CD14-positive monocyte (primary cell): ENCODE results near the gene CTNNAL1. TPM values are rescaled to one million over a fixed set of nuclear protein-coding genes. Genes with fewer than 3 reads are reported as not detected.

Experiments
- DNase-seq, 3 donors: peaks; one replicate each; pipeline ENCODE4 v3.0.0-alpha.2; 2011 to 2022
- H2AFZ ChIP-seq: 2 replicates; pipeline ENCODE4 v1.6.0; 2012; ENCODE audit warnings: mild to moderate bottlenecking, low read depth, low read length, inconsistent platforms; ENCODE audit not compliant: insufficient read depth, poor library complexity, severe bottlenecking
- H3K27ac ChIP-seq, 2 donors: 1 replicate in 1 of 2; 2 replicates in 1 of 2; pipeline ENCODE4 v1.5.1; 2012 to 2013; ENCODE audit warnings: low read length in 2 of 2, control low read depth in 1 of 2, inconsistent platforms in 1 of 2, low read depth in 1 of 2, mild to moderate bottlenecking in 1 of 2
- H3K27me3 ChIP-seq, 2 donors: one replicate each; pipeline versions ENCODE4 v1.6.0 to v1.6.1; 2011 to 2013; ENCODE audit warnings: low read length in 2 of 2; ENCODE audit not compliant: control insufficient read depth in 2 of 2, insufficient read depth in 2 of 2
- H3K36me3 ChIP-seq, 2 donors: replicated peaks in 1 of 2; 1 replicate in 1 of 2; 2 replicates in 1 of 2; pipeline versions ENCODE4 v1.5.1 to v1.6.1; 2012 to 2013; ENCODE audit warnings: low read length in 2 of 2, control low read depth in 1 of 2, inconsistent platforms in 1 of 2, mild to moderate bottlenecking in 1 of 2; ENCODE audit not compliant: insufficient read depth in 2 of 2, control insufficient read depth in 1 of 2
- H3K4me1 ChIP-seq, 2 donors: 1 replicate in 1 of 2; 2 replicates in 1 of 2; pipeline versions ENCODE4 v1.5.1 to v1.6.1; 2012 to 2013; ENCODE audit warnings: low read length in 2 of 2, control low read depth in 1 of 2, inconsistent platforms in 1 of 2, mild to moderate bottlenecking in 1 of 2, moderate library complexity in 1 of 2; ENCODE audit not compliant: insufficient read depth in 2 of 2, control insufficient read depth in 1 of 2
- H3K4me2 ChIP-seq: replicated peaks from 2 replicates; pipeline ENCODE3; 2012; ENCODE audit warnings: low read length, moderate library complexity, mild to moderate bottlenecking; ENCODE audit not compliant: poor library complexity, severe bottlenecking; ENCODE audit errors: extremely low read depth
- H3K4me3 ChIP-seq, 3 experiments: fragments of 200-600 bp in 1 of 3; sonication (generic) in 1 of 3; replicated peaks in 1 of 3; 1 replicate in 2 of 3; 2 replicates in 1 of 3; pipeline ENCODE4 v1.5.1; 2011 to 2013; ENCODE audit warnings: low read length in 3 of 3, mild to moderate bottlenecking in 3 of 3, control low read depth in 2 of 3, low read depth in 2 of 3, inconsistent platforms in 1 of 3, moderate library complexity in 1 of 3
- H3K79me2 ChIP-seq: 2 replicates; pipeline ENCODE4 v1.6.0; 2012; ENCODE audit warnings: mild to moderate bottlenecking, control low read depth, inconsistent platforms, low read length, moderate library complexity; ENCODE audit not compliant: insufficient read depth
- H3K9ac ChIP-seq: 2 replicates; pipeline ENCODE4 v1.6.0; 2017; ENCODE audit warnings: low read length, mild to moderate bottlenecking; ENCODE audit not compliant: insufficient read depth, poor library complexity, severe bottlenecking
- H3K9me3 ChIP-seq, 2 donors: replicated peaks in 1 of 2; 1 replicate in 1 of 2; 2 replicates in 1 of 2; pipeline versions ENCODE4 v1.5.1 to v1.6.1; 2012 to 2013; ENCODE audit warnings: low read length in 2 of 2, control low read depth in 1 of 2; ENCODE audit not compliant: control insufficient read depth in 1 of 2, insufficient read depth in 1 of 2
- H4K20me1 ChIP-seq: 2 replicates; pipeline ENCODE4 v1.6.0; 2012; ENCODE audit warnings: mild to moderate bottlenecking, low read length, control low read depth, moderate library complexity; ENCODE audit not compliant: insufficient read depth
- H3K27ac Mint-ChIP-seq, 7 donors: one replicate each; pipeline ENCODE4 v1.8.0; 2020; ENCODE audit warnings: mild to moderate bottlenecking in 7 of 7, mixed read lengths in 7 of 7, moderate library complexity in 6 of 7, inconsistent platforms in 2 of 7
- H3K27me3 Mint-ChIP-seq, 3 donors: one replicate each; pipeline ENCODE4 v1.8.0; 2021 to 2022; ENCODE audit warnings: low read depth in 3 of 3, mild to moderate bottlenecking in 3 of 3, mixed read lengths in 3 of 3, moderate library complexity in 3 of 3, inconsistent platforms in 1 of 3
- H3K36me3 Mint-ChIP-seq, 2 donors: one replicate each; pipeline ENCODE4 v1.8.0; 2020; ENCODE audit warnings: mixed read lengths in 2 of 2, inconsistent platforms in 1 of 2, mild to moderate bottlenecking in 1 of 2
- H3K4me1 Mint-ChIP-seq: one replicate; pipeline ENCODE4 v1.8.0; 2020; ENCODE audit warnings: mild to moderate bottlenecking, mixed read lengths
- H3K4me3 Mint-ChIP-seq, 2 donors: one replicate each; pipeline ENCODE4 v1.8.0; 2020; ENCODE audit warnings: mild to moderate bottlenecking in 2 of 2, mixed read lengths in 2 of 2, moderate library complexity in 1 of 2
- H3K9me3 Mint-ChIP-seq, 7 donors: one replicate each; pipeline ENCODE4 v1.8.0; 2020 to 2022; ENCODE audit warnings: mixed read lengths in 7 of 7, mild to moderate bottlenecking in 6 of 7, moderate library complexity in 6 of 7, inconsistent platforms in 2 of 7
- WGBS: methylation state at CpG from one replicate; pipeline ENCODE4 v1.1.5; 2013; ENCODE audit warnings: missing lambda C conversion rate; ENCODE audit not compliant: insufficient coverage; 5-methylcytosine and 5-hydroxymethylcytosine counted together
- intact Hi-C, 2 donors: fragments of 100-400 bp; cut with micrococcal nuclease; formaldehyde crosslinking; loops; one replicate each; pipeline versions ENCODE4 v1.15.0 to v1.15.1; 2023
- polyA plus RNA-seq, 3 donors: library from polyadenylated mRNA; depleted of rRNA in 1 of 3; unstranded in 2 of 3; stranded (reverse) in 1 of 3; fragments of 300-500 nt in 2 of 3; fragments of >200 nt in 1 of 3; fragmentation: Illumina TruSeq in 2 of 3; gene quantifications; 1 replicate in 2 of 3; 2 replicates in 1 of 3; pipeline ENCODE4 v1.2.3, GENCODE V29; 2012 to 2021
- TF ChIP-seq, protein P1 (sequence below): fragments of 200-600 bp; IDR thresholded peaks from one replicate; pipeline ENCODE4 v1.8.0; 2022; ENCODE audit warnings: antibody characterized with exemption, mild to moderate bottlenecking

Gene CTNNAL1
- polyA plus RNA-seq, 3 donors, result 0.10 to 0.39 (median 0.25) TPM

DNA sequence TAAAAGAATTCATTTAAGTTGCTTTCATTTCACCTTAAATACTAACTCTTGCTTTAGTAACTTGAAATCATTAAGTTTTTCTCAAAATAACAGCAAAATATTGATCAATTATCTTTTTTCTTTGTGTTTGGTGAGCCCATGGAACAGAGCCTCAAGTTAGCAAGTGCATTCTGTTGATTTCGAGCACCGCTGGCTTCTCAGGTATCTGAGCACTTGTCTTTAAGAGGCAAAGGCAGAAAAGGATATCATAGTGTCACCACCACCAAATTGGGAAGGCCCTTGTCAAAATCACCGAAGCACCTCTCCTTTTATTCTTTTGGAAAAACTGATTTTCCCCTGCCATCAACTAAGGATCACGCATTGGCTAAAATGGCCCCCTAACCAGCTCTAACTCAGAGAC, 17.1 kb upstream of the CTNNAL1 start:
- Mint-ChIP-seq H3K27me3 (peaks cover 0 to 1% (median 0%) of the 10 kb centered on the region in 3 donors), H3K9me3 (no peaks in the 10 kb centered on the region), H3K36me3 (peaks cover 44 to 55% of the 10 kb centered on the region in 2 donors), H3K27ac (no peak overlapping the region), H3K4me1 (no peaks in the 10 kb centered on the region), H3K4me3 (no peak overlapping the region)
- TF ChIP-seq, protein P1, sequence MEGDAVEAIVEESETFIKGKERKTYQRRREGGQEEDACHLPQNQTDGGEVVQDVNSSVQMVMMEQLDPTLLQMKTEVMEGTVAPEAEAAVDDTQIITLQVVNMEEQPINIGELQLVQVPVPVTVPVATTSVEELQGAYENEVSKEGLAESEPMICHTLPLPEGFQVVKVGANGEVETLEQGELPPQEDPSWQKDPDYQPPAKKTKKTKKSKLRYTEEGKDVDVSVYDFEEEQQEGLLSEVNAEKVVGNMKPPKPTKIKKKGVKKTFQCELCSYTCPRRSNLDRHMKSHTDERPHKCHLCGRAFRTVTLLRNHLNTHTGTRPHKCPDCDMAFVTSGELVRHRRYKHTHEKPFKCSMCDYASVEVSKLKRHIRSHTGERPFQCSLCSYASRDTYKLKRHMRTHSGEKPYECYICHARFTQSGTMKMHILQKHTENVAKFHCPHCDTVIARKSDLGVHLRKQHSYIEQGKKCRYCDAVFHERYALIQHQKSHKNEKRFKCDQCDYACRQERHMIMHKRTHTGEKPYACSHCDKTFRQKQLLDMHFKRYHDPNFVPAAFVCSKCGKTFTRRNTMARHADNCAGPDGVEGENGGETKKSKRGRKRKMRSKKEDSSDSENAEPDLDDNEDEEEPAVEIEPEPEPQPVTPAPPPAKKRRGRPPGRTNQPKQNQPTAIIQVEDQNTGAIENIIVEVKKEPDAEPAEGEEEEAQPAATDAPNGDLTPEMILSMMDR, result no peak
- WGBS, result 97% methylated on average over 3 of the region's 4 CpGs
- DNase-seq, result no peak
- H3K9me3 ChIP-seq, result no peaks in the 10 kb centered on the region
- H3K4me1 ChIP-seq, result no peaks in the 10 kb centered on the region
- H3K9ac ChIP-seq, result no peak overlapping the region
- H3K79me2 ChIP-seq, result no peaks in the 10 kb centered on the region
- H3K27ac ChIP-seq, result no peak overlapping the region
- intact Hi-C loops, result no loop called here
- peaks cover 27 to 94% of the 10 kb centered on the region in 2 donors for H3K36me3 ChIP-seq
- no peak overlapping the region for H2AFZ ChIP-seq
- no peak overlapping the region for H3K4me2 ChIP-seq
- H3K4me3 ChIP-seq, result no peak overlapping the region
- no peaks in the 10 kb centered on the region for H4K20me1 ChIP-seq
- no peaks in the 10 kb centered on the region for H3K27me3 ChIP-seq

GRCh38 chr9:109028457-109028856, 15.2 kb upstream of the CTNNAL1 start:
- Histone ChIP-seq H3K79me2 (no peaks in the 10 kb centered on the region), H3K4me2 (no peak overlapping the region), H3K4me1 (no peaks in the 10 kb centered on the region), H4K20me1 (no peaks in the 10 kb centered on the region), H3K27ac (no peak overlapping the region), H3K4me3 (no peak overlapping the region), H3K27me3 (no peaks in the 10 kb centered on the region), H3K9ac (no peak overlapping the region), H3K36me3 (peaks cover 13 to 92% of the 10 kb centered on the region in 2 donors), H3K9me3 (no peaks in the 10 kb centered on the region), H2AFZ (no peak overlapping the region)
- no peaks in the 10 kb centered on the region for H3K9me3 Mint-ChIP-seq
- H3K4me1 Mint-ChIP-seq, result no peaks in the 10 kb centered on the region
- H3K4me3 Mint-ChIP-seq, result no peak overlapping the region
- intact Hi-C loops, result no loop called here
- no peaks in the 10 kb centered on the region for H3K27me3 Mint-ChIP-seq
- peaks cover 47 to 56% of the 10 kb centered on the region in 2 donors for H3K36me3 Mint-ChIP-seq
- no CpG with 5 or more reads among the region's 4 CpGs for WGBS
- H3K27ac Mint-ChIP-seq, result no peak overlapping the region
- TF ChIP-seq, protein P1, result no peak
- no peak for DNase-seq
